ENCODE measurements around the gene CDCA4.

DNA sequence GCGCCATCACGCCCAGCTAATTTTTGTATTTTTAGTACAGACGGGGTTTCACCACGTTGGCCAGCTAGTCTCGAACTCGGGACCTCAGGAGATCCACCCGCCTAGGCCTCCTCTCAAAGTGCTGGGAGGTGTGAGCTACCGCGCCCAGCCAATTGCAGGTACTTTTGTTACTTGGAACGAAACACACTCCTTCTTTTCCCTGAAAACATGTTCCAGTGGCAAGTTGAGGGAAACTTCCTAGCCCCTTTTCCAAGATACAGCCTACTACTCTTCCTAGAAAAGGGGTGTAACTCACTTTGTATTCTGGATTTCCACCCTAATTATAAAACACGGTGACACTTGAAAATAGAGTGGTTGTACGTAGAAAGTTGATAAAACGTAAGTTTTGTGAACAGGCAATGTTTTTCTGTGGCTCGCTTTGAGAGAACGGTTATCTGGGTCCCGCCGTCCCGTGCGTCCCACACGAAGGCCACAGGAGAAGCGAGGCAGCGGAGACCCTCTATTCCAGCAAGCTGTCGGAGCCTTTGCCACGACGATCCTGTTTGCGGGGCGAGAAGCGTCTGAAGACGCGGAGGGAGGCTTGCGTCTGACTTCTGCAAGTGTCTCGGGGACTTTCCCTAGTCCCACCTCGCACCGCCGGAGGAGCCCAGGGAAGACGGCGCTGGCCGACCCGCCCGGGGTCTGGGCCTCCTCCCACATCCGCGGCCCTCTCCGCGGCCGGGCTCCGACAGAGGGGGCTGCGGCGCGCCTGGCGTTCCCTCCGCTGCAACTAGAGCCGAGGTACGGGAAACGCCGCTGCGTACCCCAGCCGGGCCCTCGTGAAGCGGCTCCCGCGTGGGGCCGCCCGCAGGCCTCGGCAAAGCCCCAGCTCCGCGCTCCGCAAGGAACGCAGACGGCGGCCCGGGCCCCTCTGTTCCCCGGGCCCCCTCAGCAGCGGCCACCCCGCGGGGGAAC is 745 bp downstream of the CDCA4 start:
- TF ChIP-seq CTCF (IDR thresholded peaks at IDR 0.05; ENCODE audit: insufficient read depth, low read length, poor library complexity, severe bottlenecking), result no peak
- TF ChIP-seq EZH2phosphoT487 (conservative IDR thresholded peaks at IDR 0.05; ENCODE audit: low read length), result no peak
